ENCODE measurements around the gene PDCD2L.

The PDCD2L gene

GRCh38 chr19:34359140-34359953 is 44.9 kb upstream of the PDCD2L start (continued):
- TF ChIP-seq, protein P1, sequence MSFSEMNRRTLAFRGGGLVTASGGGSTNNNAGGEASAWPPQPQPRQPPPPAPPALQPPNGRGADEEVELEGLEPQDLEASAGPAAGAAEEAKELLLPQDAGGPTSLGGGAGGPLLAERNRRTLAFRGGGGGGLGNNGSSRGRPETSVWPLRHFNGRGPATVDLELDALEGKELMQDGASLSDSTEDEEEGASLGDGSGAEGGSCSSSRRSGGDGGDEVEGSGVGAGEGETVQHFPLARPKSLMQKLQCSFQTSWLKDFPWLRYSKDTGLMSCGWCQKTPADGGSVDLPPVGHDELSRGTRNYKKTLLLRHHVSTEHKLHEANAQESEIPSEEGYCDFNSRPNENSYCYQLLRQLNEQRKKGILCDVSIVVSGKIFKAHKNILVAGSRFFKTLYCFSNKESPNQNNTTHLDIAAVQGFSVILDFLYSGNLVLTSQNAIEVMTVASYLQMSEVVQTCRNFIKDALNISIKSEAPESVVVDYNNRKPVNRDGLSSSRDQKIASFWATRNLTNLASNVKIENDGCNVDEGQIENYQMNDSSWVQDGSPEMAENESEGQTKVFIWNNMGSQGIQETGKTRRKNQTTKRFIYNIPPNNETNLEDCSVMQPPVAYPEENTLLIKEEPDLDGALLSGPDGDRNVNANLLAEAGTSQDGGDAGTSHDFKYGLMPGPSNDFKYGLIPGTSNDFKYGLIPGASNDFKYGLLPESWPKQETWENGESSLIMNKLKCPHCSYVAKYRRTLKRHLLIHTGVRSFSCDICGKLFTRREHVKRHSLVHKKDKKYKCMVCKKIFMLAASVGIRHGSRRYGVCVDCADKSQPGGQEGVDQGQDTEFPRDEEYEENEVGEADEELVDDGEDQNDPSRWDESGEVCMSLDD (tag by site-specific recombination; IDR thresholded peaks at IDR 0.05): peak; percentile 71
- TF ChIP-seq ELK4 (IDR thresholded peaks at IDR 0.05; ENCODE audit: borderline replicate concordance, low read depth, low read length): no peak
- peak; percentile 73; the same call in 1 of the 2 replicates for TF ChIP-seq ZNF391 (tag by site-specific recombination; IDR thresholded peaks at IDR 0.05; ENCODE audit: borderline replicate concordance, low read depth)
- TF ChIP-seq ZNF174 (tag by site-specific recombination; IDR thresholded peaks at IDR 0.05): no peak

GRCh38 chr19:34359954-34360315 is 44.3 kb upstream of the PDCD2L start:
- TF ChIP-seq ZBTB17 (tag by site-specific recombination; IDR thresholded peaks at IDR 0.05) (no peak), ZNF341 (tag by site-specific recombination; IDR thresholded peaks at IDR 0.05; ENCODE audit: low read depth) (no peak), ZNF302 (tag by site-specific recombination; IDR thresholded peaks at IDR 0.05; ENCODE audit: low read depth) (0 out of 2 replicates have a peak, but pooled peaks have one; percentile 5), ZNF514 (tag by site-specific recombination; IDR thresholded peaks at IDR 0.05) (no peak), ELK4 (IDR thresholded peaks at IDR 0.05; ENCODE audit: borderline replicate concordance, low read depth, low read length) (no peak)
- TF ChIP-seq, protein P2, sequence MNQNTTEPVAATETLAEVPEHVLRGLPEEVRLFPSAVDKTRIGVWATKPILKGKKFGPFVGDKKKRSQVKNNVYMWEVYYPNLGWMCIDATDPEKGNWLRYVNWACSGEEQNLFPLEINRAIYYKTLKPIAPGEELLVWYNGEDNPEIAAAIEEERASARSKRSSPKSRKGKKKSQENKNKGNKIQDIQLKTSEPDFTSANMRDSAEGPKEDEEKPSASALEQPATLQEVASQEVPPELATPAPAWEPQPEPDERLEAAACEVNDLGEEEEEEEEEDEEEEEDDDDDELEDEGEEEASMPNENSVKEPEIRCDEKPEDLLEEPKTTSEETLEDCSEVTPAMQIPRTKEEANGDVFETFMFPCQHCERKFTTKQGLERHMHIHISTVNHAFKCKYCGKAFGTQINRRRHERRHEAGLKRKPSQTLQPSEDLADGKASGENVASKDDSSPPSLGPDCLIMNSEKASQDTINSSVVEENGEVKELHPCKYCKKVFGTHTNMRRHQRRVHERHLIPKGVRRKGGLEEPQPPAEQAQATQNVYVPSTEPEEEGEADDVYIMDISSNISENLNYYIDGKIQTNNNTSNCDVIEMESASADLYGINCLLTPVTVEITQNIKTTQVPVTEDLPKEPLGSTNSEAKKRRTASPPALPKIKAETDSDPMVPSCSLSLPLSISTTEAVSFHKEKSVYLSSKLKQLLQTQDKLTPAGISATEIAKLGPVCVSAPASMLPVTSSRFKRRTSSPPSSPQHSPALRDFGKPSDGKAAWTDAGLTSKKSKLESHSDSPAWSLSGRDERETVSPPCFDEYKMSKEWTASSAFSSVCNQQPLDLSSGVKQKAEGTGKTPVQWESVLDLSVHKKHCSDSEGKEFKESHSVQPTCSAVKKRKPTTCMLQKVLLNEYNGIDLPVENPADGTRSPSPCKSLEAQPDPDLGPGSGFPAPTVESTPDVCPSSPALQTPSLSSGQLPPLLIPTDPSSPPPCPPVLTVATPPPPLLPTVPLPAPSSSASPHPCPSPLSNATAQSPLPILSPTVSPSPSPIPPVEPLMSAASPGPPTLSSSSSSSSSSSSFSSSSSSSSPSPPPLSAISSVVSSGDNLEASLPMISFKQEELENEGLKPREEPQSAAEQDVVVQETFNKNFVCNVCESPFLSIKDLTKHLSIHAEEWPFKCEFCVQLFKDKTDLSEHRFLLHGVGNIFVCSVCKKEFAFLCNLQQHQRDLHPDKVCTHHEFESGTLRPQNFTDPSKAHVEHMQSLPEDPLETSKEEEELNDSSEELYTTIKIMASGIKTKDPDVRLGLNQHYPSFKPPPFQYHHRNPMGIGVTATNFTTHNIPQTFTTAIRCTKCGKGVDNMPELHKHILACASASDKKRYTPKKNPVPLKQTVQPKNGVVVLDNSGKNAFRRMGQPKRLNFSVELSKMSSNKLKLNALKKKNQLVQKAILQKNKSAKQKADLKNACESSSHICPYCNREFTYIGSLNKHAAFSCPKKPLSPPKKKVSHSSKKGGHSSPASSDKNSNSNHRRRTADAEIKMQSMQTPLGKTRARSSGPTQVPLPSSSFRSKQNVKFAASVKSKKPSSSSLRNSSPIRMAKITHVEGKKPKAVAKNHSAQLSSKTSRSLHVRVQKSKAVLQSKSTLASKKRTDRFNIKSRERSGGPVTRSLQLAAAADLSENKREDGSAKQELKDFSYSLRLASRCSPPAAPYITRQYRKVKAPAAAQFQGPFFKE (tag by site-specific recombination; IDR thresholded peaks at IDR 0.05; ENCODE audit: borderline replicate concordance): 0 out of 2 replicates have a peak, but pooled peaks have one; percentile 40
- Histone ChIP-seq H3K4me1 (ENCODE audit: control insufficient read depth, insufficient read depth, low read length) (peaks cover 10% of the 10 kb centered on the region), H3K27ac (ENCODE audit: extremely low read depth, low read depth, low read length) (peak overlapping the region; percentile 82), H3K4me3 (ENCODE audit: low read depth, low read length) (no peak overlapping the region), H3K36me3 (ENCODE audit: control insufficient read depth in 2 of 2, insufficient read depth in 1 of 2, low read length in 2 of 2) (peaks cover 8 to 13% of the 10 kb centered on the region in 2 experiments), H3K9me3 (ENCODE audit: control insufficient read depth, insufficient read depth, low read depth, low read length) (no peaks in the 10 kb centered on the region)
- POLR2A ChIA-PET: interaction anchor here (0.6 to 1.5 kb wide), 18 partner anchors 9 to 563 kb away, joined by 3 to 11 read pairs (median 4); partner anchors contain the start of genes KCTD15, LSM14A, SCGB2B2 and UBA2
- CTCF ChIA-PET: interaction anchor here (0.6 to 2.1 kb wide), 13 partner anchors 9 to 585 kb away, joined by 3 to 32 read pairs (median 4); no protein-coding TSS in a partner anchor
